HuH-7.5 (cell line): ENCODE results near the gene GID8.

Experiments
- DNase-seq: peaks from one replicate; pipeline ENCODE4 v3.0.0; 2011; ENCODE audit warnings: low spot score

Gene GID8

GRCh38 chr20:62902926-62903615, 34.9 kb upstream of the GID8 start:
- no peak for DNase-seq

DNA sequence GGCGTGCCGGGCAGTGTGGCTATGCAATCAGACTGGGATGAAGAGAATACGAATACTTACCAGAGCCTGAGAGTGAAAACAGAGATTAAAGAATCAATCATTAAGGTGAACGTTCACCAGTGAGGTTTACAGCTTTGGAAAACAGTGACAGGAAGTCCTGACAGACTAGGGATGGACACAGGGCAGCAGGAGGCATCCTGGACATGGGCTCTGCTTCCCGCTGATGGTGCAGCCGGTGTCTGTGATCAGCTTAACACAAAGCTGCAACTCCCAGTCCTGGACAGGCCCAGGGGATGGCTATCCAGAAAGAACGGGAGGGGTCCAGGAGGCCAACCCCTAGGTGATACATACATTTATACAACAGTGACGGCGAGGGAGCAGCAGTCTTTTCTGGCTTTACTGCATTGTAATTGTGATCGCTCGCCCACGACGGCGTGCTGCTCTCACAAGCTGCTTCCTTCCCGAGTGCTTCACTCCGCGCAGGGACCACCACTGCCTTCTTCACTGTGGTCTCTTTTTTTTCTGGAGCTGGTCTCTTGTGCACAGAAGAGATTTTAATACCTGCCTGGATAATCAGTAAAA, 32.3 kb upstream of the GID8 start:
- DNase-seq, result no peak

DNA sequence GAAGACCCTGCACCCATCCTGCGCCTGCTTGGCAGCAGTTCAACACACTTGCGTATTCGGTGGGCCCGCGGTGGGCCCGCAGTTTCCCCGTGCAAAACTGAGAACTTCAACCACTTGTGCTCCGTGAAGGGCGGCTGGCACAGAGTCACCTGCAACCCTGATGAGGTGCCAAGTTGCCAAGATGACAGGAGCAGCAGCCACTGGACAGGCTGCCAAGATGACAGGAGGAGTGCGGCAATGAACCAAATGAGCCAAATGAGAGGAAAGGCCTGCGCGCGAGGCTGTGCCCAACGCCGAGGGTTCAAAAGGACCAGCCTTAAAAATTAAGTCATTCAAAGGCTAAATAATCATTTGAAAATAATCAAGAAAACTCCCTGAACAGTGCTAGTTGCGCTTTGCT, 31.7 kb upstream of the GID8 start:
- DNase-seq, result no peak

- no peak for DNase-seq
These were observed 31.1 kb upstream of the GID8 start for GRCh38 chr20:62906647-62907375.

DNA sequence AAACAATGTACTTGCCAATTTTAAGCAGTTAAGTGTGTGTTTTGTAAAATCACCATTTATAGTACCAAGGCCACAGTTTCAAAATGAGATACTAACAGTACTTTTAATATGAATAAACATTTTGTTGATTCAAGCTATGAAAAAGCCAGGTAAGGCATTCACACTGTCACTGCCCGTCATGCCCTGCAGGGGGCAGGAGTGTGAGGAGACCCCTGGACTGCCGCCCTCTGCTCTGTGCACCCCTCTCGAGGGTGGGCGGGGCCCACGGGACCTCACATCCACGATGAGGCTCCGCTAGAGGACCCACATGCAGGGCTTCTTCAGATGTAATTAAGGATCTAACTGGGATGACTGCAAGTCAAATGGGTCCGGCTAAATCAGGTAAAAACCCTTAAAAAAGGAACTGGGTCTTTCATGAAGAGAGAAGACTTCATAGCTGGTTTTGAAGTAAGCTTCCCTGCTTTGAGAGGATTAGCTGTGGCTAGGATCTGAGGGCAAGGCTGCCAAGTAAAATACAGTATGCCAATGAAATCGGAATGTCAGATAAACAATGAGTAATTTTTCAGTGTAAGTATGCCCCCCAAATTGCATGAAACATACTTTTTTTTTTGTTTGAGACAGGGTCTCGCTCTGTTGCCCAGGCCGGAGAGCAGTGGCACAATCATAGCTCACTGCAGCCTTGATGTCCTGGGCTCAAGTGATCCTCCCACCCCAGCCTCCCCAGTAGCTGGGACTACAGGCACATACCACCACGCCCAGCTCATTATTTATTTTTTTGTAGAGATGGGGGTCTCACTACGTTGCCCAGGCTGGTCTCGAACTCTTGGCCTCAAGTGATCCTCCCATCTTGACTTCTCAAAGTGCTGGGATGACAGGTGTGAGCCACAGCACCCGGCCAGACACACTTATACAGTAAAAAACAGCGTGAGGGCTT, 30.3 kb upstream of the GID8 start:
- DNase-seq, result no peak

DNA sequence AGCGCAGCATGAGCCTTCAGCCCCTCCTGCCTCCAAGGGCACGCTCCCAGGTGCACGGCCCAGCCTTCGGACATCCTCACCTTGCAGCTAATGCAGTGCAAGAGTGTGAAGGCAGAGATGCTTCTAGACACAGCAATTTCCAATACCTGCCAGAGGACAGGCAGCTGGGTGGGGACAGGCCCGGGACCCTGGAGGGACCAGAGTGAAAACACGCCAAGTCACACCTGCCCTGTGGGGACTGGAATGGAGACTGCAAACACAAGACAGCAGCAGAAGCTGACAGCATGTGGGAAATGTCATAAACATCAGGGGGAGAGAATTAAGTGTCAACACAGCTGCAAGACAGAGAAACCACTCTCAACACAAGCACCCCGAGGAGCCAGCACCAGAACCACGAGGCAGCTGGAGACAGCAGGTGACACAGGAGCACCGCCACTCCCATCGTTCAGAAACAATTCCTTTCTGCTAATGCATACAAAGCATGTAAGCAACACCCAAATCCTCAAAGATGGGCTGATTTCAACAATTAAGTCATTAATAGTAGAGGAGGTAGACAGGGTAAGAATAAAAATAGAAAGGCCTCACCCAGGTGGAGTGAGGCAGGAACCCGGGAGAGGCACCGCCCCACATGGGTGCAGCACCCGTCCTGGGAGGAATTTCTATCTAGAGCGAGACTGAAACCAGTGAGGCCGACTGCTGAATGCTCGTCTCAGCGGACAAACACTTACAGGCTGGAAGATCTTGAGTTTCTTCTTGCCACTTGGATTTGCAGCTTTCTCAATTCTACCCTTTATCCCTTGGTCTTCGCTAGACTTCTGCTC, 28.8 kb upstream of the GID8 start:
- no peak for DNase-seq

- DNase-seq, result no peak
These were observed 27.7 kb upstream of the GID8 start for GRCh38 chr20:62910217-62910766.

- no peak for DNase-seq
These were observed 27.0 kb upstream of the GID8 start for GRCh38 chr20:62910777-62911497.

DNA sequence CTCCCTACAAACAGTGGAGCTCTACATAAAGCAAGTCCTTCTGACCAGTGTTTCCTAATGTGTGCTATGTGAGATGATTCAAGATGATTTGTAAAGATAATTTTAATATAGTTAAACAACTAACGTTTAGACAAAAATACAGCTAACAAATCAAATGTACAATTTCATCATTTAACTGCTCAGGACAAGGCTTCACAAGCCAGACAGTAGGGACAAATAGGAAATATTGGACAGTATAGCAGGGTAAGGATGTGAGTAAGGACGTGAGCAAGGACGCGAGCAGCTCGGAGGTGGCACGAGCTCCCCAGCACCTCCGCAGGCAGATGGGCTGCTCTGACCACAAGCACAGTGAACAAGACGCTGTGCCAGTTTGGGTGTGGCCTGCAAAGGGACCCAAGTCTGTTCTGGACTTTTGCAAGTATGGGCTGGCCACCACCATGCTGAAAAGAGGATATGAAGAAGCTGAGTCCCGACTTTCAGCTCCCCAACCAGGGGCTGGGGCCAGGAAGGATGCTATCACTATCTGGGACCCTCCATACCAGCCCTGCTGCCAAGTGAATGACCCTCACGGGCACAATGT, 26.2 kb upstream of the GID8 start:
- DNase-seq, result no peak

DNA sequence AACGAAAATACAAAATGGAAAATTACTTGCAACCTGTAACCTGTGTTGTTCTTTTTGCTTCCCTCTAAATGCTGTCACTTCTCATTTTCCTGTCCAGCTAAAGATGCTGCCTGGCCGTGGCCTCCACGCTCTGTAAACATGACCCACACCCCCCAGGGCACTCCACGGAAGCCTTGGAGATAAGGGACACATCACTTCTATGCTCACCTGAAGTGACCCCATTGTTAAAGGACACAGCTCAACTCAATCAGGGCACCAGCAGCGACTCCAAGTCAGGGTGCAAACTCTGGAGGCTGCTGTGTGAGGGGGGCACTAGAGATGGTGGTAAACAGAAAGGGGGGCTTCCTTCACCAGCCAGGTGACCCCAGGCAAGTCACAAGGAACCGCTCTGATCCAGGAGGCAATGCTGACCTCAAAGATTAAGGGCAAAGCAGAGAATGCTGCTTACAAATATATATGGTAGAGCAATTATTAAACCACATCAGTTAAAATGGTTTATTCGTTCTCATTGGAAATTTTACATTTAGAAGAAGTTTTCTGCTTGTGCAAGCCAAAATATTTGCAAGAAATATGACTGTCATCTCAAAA, 24.8 kb upstream of the GID8 start:
- peak; percentile 55 for DNase-seq

- no peak for DNase-seq
These were observed 23.5 kb upstream of the GID8 start for GRCh38 chr20:62914436-62914835.

DNA sequence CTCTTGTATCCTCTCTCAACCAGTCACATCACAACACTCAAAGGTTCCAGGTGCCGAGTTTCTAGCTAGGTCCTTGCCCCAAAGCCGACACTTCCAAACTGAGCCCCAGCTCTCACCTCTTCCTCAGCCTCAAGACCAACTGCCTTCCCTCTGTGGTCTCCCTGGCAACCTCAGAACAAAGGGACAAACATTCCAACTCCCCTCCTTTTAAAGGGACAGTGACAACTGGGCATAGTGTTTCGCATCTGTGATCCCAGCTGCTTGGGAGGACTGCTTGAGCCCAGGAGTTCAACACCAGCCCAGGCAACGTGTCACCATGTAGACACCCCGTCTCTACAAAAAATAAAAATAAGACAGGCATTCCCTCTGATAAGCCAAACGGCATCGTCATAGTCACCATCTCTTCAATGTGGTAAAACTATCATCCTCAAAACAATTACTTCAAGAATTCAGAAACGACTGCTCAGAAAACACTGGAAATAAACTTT, 22.9 kb upstream of the GID8 start:
- peak; percentile 50 for DNase-seq

DNA sequence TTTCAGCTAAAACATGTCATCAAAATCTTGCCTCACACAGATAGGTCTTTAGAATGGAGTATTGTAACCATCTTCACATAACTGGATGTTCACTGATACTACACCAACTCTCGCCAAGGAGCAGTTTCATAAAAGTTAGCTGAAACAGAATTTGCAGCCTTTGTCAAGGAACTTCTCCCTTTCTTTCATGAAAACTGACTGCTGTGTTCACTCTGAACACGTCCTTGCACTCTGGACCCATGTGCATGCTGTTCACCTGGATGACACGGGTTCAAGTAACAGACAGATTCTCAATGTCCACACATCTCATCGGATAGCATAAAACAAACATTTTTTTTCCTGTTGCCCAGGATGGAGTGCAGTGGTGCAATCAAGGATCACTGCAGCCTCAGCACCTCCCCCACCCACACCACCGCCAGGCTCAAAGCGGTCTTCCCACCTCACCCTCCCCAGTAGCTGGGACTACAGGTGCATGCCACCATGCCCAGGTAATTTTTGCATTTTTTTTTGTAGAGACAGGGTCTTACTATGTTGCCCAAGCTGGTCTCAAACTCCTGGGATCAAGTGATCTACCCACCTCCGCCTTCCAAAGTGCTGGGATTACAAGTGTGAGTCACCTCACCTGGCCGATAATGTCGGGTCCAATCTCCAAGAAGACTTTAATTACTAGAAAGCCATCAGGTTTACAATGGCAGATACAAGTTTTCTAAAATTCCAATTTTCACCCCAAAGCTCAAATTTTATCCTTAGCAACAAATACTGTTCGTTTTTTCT, 21.1 kb upstream of the GID8 start:
- DNase-seq, result peak; percentile 41

- DNase-seq, result no peak
These were observed 20.2 kb upstream of the GID8 start for GRCh38 chr20:62917720-62918119.

GRCh38 chr20:62918147-62918546, 19.8 kb upstream of the GID8 start:
- no peak for DNase-seq

- no peak for DNase-seq
These were observed 19.1 kb upstream of the GID8 start for GRCh38 chr20:62918831-62919230.

DNA sequence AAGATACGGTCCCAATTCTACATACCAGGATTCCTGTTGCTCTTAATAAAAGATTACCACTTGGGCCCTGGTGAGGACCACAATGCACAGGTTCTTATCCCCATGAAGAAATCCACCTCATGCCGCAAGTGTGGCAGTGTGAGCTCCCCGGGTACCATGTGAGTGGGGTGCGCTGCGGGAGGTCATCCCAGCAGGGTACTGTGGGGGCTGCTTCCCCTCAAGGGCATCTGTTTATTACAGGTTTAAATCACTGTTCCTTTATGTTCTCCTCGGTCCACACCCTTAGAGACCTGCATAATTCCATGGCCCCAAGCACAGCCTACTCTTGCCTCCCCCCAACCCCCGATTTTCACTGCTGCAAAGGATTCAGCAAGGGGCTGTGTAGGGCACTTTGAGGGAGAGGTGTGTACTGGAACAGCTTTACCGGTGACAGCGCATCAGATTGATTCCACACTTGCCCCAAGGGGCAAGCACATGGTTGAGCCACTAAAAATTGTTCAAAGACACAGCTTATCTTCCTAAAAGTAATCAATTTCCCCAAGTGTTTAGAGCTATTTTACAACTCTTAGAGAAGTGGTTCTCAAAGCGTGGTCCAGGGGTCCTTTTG, 17.8 kb upstream of the GID8 start:
- no peak for DNase-seq

DNA sequence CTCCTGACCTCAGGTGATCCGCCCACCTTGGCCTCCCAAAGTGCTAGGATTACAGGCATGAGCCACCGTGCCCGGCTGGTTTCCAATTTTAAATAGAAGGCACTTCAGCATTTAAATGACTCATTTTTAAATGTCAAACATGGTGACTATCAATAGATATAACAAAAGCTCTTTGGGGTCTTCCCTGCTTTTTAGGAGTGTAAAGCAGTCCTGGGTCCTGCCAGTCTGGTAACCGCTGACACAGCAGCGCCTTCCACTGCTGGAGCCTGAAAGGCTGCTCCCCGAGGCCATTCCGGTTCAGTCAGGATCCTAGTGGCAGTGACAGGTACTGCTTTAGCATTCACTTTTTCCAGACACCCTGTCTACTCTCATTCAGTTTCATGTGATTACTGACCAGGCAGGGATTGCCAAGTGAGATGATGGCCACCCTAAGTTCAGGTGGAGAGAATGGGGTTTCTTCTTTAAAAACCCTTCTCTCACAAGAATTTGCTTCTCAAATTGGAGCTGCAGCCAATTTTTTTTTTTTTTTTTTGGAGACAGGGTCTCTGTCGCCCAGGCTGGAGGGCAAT, 16.7 kb upstream of the GID8 start:
- peak; percentile 85 for DNase-seq
